Duodenal mucosa (tissue), 2 donors: ENCODE results near the gene GABRB2.

Experiments
- H3K27ac ChIP-seq: one replicate; pipeline ENCODE4 v1.7.0; 2013; ENCODE audit warnings: low read depth, low read length
- H3K27me3 ChIP-seq, 2 donors: one replicate each; pipeline ENCODE4 v1.7.0; 2013; ENCODE audit warnings: low read length in 2 of 2, control low read depth in 1 of 2; ENCODE audit not compliant: insufficient read depth in 2 of 2, control insufficient read depth in 1 of 2
- H3K36me3 ChIP-seq, 2 donors: one replicate each; pipeline ENCODE4 v1.7.0; 2013; ENCODE audit warnings: low read length in 2 of 2, control low read depth in 1 of 2; ENCODE audit not compliant: insufficient read depth in 2 of 2, control insufficient read depth in 1 of 2
- H3K4me1 ChIP-seq, 2 donors: one replicate each; pipeline ENCODE4 v1.7.0; 2013; ENCODE audit warnings: low read length in 2 of 2, control low read depth in 1 of 2; ENCODE audit not compliant: insufficient read depth in 2 of 2, control insufficient read depth in 1 of 2
- H3K4me3 ChIP-seq, 2 donors: one replicate each; pipeline ENCODE4 v1.7.0; 2013; ENCODE audit warnings: low read length in 2 of 2, low read depth in 1 of 2
- H3K9ac ChIP-seq, 2 donors: one replicate each; pipeline ENCODE4 v1.7.0; 2013; ENCODE audit warnings: low read length in 2 of 2, low read depth in 1 of 2
- H3K9me3 ChIP-seq, 2 donors: one replicate each; pipeline ENCODE4 v1.7.0; 2013; ENCODE audit warnings: low read length in 2 of 2, control low read depth in 1 of 2; ENCODE audit not compliant: control insufficient read depth in 1 of 2

The GABRB2 gene

DNA sequence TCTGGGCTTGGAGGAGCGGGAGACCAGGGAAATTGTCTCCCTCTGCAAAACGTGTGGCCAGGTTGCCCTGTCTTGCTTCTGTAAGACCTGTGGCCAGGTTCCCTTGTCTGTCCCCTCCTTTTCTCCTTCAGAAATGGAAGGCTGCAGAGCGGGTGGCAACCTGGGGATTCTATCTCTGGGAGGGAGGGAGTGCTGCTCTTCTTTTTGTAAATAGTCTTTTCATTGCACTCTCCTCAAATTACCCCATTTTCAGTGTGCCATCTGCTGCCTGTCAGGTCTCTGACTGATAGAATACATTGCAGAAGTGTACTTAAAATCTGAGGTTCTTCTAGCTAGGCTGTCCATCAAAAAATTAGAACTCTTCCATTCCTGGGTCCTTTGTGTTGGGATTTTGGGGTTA is 126.0 kb downstream of the GABRB2 start:
- Histone ChIP-seq H3K4me3 (no peak overlapping the region), H3K27me3 (no peaks in the 10 kb centered on the region), H3K9me3 (peaks cover 4 to 5% of the 10 kb centered on the region in 2 donors), H3K36me3 (no peaks in the 10 kb centered on the region), H3K27ac (no peak overlapping the region), H3K9ac (no peak overlapping the region), H3K4me1 (no peaks in the 10 kb centered on the region)

DNA sequence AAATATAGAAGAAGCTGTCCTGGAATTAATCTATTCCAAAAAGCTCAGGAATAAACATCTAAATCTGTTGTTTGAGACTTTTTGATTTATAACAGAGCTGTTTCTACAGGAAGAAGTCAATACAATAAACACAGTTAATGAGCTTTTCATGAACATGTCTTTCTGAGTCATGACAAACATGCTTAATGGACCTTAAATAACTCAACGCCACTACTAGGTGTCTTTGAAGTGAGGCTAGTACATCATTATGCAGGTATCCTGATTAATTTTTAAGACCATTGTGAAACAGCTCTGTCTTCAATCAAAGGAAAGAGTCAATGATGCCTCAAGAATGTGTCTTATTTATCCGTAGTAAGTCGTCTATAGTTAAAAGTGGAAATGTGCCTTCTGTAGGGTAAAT is 131.6 kb downstream of the GABRB2 start:
- Histone ChIP-seq H3K4me1 (no peaks in the 10 kb centered on the region), H3K9ac (no peak overlapping the region), H3K36me3 (no peaks in the 10 kb centered on the region), H3K27me3 (no peaks in the 10 kb centered on the region), H3K27ac (no peak overlapping the region), H3K9me3 (no peaks in the 10 kb centered on the region), H3K4me3 (no peak overlapping the region)

DNA sequence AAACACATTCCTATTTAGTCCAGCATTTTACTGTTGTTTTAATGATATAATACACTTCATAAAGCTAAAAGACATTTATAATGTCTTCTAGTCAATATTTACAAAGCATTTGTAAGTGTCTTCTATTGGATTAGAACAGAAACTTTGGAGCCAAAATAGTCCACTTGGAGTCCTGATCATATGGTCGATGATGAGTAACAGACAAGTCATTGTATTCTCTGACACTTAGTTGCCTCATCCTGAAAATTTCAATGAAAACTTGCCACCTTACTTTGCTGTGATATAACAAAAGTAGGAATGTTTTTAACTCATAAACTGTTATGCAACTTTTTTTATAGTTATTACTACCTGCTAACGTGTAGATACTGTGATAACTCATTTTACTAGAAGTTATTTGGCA is 132.5 kb downstream of the GABRB2 start:
- H3K4me3 ChIP-seq: no peak overlapping the region
- H3K9me3 ChIP-seq: no peaks in the 10 kb centered on the region
- H3K9ac ChIP-seq: no peak overlapping the region
- no peaks in the 10 kb centered on the region for H3K27me3 ChIP-seq
- no peaks in the 10 kb centered on the region for H3K36me3 ChIP-seq
- H3K27ac ChIP-seq: no peak overlapping the region
- no peaks in the 10 kb centered on the region for H3K4me1 ChIP-seq

DNA sequence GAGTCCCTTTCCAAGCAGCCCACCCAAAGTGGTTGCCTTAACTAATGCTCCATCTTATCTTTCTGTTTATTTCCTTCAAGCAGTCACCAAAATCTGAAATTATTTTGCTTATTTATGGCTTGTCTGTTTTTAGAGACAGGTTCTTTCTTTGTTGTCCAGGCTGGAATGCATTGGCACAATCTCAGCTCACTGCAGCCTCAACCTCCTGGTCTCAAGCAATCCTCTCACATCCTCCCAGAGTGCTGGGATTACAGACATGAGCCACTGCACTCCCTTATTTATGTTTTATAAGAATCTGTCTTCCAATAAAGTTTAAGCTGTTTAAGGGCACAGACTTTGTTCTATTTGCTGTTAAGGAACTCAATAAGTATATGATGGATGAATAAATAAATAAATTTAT is 133.7 kb downstream of the GABRB2 start:
- Histone ChIP-seq H3K9ac (no peak overlapping the region), H3K9me3 (no peaks in the 10 kb centered on the region), H3K27me3 (no peaks in the 10 kb centered on the region), H3K36me3 (no peaks in the 10 kb centered on the region), H3K4me1 (no peaks in the 10 kb centered on the region), H3K4me3 (no peak overlapping the region), H3K27ac (no peak overlapping the region)

DNA sequence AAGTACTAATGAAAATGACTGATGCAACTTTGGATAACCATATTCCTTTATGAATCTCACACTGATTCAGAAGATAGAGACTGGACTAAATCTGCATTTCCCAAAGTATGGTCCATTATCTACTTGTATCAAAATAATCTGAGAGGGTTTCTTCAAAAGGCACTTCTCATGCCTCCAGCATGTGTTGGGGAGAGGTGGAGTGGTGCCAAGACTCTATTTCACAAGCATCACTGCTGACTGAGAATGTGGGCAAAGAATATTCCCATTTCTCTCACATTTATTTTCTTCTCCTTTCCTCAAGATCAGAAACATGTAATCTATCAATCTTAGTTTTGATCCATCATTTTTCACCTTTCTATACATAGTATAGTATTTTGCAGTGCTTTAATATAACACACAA is 135.4 kb downstream of the GABRB2 start:
- H3K9me3 ChIP-seq: no peaks in the 10 kb centered on the region
- H3K4me1 ChIP-seq: no peaks in the 10 kb centered on the region
- no peak overlapping the region for H3K9ac ChIP-seq
- no peak overlapping the region for H3K4me3 ChIP-seq
- no peaks in the 10 kb centered on the region for H3K27me3 ChIP-seq
- H3K36me3 ChIP-seq: no peaks in the 10 kb centered on the region
- H3K27ac ChIP-seq: no peak overlapping the region

DNA sequence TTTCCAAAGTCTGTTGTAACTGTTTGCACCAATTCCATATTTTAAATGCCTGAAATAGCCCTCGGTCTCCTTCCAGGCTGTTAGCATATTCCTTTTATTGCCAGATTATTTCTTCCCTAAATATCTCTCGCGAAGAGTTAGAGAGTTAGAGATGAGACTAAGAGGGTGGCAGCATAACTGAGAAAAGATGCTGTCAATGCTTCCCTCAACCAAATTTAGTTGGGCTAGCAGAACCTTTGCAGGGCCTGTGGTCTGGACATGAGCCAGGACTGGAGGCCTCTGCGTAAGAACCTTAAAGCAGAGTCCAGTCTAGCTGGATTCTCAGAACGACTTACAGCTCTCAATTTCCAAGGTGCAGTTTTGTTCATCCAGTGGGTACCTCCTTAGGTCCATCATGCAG is 135.9 kb downstream of the GABRB2 start:
- no peaks in the 10 kb centered on the region for H3K36me3 ChIP-seq
- H3K4me1 ChIP-seq: no peaks in the 10 kb centered on the region
- no peak overlapping the region for H3K27ac ChIP-seq
- H3K9ac ChIP-seq: no peak overlapping the region
- H3K27me3 ChIP-seq: no peaks in the 10 kb centered on the region
- no peaks in the 10 kb centered on the region for H3K9me3 ChIP-seq
- no peak overlapping the region for H3K4me3 ChIP-seq

DNA sequence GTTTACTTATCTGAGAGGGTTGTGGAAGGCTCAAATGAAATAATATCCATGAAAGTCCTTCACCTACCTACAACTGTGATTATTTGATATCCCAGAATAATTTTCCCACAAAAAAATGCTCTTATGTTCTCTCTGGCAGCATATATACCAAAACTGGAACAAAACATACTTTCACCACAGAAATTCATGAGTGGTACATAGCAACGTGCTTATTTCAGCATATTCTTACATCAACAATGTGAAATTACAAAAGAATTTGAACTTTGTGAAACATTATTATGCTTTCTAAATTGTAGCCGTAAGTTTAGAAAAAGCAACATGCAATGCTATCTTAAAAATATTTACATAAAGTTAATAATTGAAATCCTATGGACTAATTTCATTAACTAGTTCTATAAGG is 137.1 kb downstream of the GABRB2 start:
- Histone ChIP-seq H3K4me1 (no peaks in the 10 kb centered on the region), H3K9ac (no peak overlapping the region), H3K27me3 (no peaks in the 10 kb centered on the region), H3K27ac (no peak overlapping the region), H3K36me3 (no peaks in the 10 kb centered on the region), H3K9me3 (no peaks in the 10 kb centered on the region), H3K4me3 (no peak overlapping the region)

DNA sequence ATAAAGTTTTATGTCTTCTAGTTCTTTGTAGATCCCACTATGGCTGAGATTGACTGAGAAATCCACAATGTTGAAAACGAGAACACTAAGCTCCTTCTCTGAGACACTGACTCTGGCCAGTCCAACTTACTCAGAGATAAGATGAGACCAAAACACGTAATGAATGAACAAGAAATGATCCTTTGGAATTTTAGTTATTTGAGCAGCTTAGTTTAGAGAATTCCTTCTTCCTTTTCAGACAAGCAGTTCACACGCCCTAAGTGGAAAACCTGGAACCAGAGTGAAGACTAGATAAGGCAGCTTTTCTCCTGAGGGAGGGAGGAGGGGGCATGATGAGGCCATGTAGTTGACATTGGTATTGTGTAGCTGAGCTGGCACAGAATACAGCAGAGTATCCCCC is 139.6 kb downstream of the GABRB2 start:
- Histone ChIP-seq H3K27me3 (no peaks in the 10 kb centered on the region), H3K36me3 (no peaks in the 10 kb centered on the region), H3K9me3 (no peaks in the 10 kb centered on the region), H3K4me1 (no peaks in the 10 kb centered on the region), H3K4me3 (no peak overlapping the region), H3K9ac (no peak overlapping the region), H3K27ac (no peak overlapping the region)

DNA sequence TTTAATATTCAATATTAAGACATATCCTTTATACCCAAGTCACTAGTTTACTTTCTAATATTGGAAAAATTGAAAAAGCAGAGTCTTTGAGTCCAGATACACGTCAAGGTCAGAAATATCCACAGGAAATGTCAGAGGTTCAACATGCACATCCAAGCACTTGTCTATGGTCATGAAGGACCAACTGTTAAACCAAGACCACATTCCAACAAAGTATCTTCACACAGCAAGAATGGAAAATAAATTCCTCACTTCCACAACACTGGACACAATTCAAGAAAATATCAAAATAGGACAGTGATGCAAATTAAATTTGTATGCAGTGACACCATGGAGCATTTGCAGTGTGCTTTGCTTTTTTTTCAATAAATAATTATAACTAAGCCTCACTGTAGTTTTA is 142.5 kb downstream of the GABRB2 start:
- no peaks in the 10 kb centered on the region for H3K36me3 ChIP-seq
- H3K9me3 ChIP-seq: no peaks in the 10 kb centered on the region
- H3K27me3 ChIP-seq: no peaks in the 10 kb centered on the region
- no peak overlapping the region for H3K9ac ChIP-seq
- no peak overlapping the region for H3K27ac ChIP-seq
- H3K4me3 ChIP-seq: no peak overlapping the region
- H3K4me1 ChIP-seq: no peaks in the 10 kb centered on the region

DNA sequence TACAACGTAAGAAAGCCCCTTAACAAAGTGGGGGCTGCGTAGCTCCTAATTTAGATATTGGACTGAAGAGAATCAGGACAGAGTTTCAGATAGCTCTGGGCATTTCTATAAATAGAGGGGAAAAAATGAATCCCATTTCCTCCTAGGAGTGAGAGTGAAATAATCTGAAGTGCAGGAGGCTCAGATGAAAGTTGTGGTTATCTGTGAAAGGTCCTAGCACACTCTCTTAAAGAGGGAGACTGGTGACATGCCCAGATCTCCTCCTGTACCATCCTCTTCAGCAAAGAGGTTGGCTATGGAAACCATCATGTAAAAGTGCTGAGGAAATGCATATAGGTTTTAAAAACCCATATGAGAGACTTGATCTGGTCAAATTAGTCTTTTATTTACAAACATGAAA is 143.4 kb downstream of the GABRB2 start:
- Histone ChIP-seq H3K9ac (no peak overlapping the region), H3K27me3 (no peaks in the 10 kb centered on the region), H3K4me3 (no peak overlapping the region), H3K36me3 (no peaks in the 10 kb centered on the region), H3K27ac (no peak overlapping the region), H3K4me1 (no peaks in the 10 kb centered on the region), H3K9me3 (no peaks in the 10 kb centered on the region)

DNA sequence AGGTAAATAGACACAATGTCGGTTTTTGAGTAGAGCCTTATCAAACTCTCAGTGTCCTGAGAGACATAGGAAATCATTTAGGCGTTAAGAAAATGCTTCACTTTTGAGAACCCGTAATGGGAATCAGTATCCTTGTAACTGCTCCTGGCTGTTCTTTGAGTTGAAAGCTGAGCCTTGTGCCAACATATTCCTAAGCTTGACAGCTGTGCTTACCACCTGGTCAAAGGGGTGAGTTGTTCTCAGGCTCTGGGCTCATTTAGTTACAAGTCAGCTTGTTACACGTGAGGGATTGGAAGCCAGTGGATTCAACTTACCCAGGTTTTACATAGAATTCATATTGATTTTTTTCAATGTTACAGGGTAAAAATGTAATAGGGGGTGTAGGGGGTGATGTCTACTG is 145.9 kb downstream of the GABRB2 start:
- Histone ChIP-seq H3K4me1 (no peaks in the 10 kb centered on the region), H3K9me3 (no peaks in the 10 kb centered on the region), H3K9ac (no peak overlapping the region), H3K36me3 (no peaks in the 10 kb centered on the region), H3K27me3 (no peaks in the 10 kb centered on the region), H3K27ac (no peak overlapping the region), H3K4me3 (no peak overlapping the region)
